GM19099 (cell line): Measurements from ENCODE around the gene SORBS2.

Experiments used
- POLR2A ChIP-seq: IDR thresholded peaks from 3 replicates; pipeline ENCODE4 v1.6.1; 2011; ENCODE audit warnings: low read depth; ENCODE audit not compliant: insufficient read length; ENCODE audit errors: extremely low read depth

Gene SORBS2

GRCh38 chr4:185679523-185679922 lies 132.5 kb downstream of the SORBS2 start:
- TF ChIP-seq POLR2A: no peak

DNA sequence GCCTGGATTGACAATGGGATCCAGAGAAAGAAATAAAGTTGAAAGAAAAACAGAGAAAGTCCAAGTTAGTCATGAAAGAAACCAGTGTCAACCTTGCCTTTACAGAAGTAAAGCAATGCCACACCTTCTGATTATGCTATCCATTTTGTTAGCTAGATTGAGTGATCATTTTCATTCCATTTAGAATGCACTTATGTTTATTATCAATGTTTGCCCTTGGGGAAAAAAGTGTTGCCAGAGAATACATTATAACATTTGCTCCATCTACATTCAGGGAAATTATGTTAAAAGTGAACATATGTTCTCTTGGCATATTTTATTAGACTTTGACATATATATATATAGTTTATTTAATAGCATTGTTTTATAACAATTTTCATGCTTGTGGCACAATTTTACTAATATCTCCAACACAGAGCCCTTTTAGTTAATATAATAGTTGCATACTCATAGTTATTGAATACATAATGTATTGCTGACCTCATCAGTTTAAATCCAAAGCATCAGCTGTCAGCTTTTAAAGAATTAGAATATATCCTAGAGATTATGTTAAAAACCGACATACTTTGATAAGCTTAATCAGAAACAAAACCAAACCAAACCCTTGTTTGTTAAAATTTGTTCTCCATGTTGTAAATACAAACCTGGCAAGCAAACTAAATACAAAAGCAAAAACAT lies 134.2 kb downstream of the SORBS2 start:
- TF ChIP-seq POLR2A: no peak

DNA sequence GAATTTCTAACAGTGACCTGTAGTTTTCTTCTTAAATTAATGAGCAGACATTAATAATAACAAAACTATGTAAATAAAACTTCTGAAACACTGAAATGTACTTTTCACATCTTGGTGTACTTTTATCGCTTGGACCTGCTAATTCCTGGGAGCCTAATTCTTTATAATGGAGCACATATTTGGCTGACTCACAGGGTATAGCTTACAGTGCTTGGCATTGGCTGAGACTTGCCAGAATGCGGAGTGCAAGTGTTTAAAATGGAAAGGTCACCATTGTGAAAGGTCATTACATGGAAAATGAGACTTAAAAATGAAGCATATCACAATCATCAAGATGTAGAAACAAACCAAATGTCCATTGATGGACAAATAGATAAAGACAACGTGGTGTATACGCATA lies 139.4 kb downstream of the SORBS2 start:
- no peak for TF ChIP-seq POLR2A

- no peak for TF ChIP-seq POLR2A
Measured at GRCh38 chr4:185672151-185672550, 139.8 kb downstream of the SORBS2 start.

DNA sequence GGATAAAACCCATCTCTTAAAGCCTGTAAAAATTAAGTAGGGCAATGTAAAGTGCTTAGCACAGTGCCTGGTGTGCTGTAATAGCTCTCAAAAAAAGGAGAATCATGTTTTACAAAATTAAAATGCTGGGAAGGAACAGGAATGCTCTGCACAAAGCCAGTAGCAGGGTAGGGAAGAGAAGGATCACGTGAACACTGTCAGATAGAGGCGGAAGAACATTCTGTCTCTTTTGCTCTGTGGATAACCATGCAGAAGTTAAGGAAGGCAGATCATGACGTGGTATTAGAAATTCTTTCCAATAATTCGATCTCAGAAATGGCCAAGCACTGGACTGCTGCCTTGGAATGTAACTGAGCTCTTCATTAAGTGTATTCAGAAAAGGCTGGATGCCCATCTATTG lies 140.5 kb downstream of the SORBS2 start:
- no peak for TF ChIP-seq POLR2A

DNA sequence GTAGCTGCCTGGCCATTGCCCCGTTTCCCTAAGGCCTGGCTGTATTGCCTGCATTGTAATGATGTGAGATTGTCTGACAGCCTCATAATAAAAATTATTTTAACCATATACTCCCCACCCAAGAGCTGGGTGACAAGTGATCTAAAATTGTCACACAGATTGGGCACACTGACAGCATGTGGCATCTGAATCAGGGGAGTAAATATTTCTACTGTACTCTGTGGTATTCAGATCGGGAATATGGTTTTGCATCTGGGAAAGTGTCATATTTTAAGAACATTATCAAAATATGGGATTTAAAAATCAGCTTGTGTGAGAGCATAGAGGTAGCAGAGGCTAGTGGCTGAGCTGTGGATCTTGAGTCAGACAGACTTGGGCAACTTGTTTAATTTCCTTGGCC lies 140.9 kb downstream of the SORBS2 start:
- TF ChIP-seq POLR2A: no peak

- no peak for TF ChIP-seq POLR2A
Measured at GRCh38 chr4:185669288-185669687, 142.7 kb downstream of the SORBS2 start.

DNA sequence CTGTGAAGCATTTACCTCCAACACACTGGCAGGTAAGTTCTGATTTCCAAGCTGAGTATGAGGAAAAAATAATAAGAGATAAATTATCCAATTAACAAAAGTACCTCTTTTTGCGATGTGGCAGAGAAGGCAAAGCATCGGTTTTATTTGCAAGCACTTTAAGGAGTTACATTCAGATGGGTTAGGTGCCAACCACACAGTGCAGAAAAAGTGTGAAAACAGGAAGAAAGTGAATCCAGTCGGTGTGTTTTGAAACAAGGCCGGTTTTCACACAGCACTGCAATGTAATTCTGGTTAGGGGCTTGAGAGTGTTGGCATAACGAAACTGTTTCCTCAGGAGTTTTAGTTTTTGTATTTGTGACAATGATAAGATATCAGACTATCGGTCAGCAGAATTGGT lies 145.8 kb downstream of the SORBS2 start:
- no peak for TF ChIP-seq POLR2A

DNA sequence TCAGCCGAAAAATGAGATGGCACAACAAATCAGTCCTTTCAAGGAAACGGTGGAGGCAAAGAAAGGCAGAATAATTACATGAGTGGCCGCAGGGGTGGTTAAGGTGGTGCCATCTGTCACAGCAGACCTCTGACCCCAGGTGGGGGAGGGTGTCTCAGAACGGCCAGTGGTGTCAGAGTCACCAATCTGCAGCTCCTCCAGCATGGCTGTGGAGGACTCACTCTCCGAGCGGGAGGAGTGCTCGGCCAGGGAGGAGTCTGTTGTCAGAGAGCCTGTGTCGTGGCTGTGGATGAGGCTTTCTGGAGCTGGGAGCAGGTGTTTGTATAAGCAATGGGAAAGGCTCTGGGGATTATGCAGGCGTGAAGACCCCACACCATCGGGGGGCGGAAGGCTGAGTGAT lies 146.3 kb downstream of the SORBS2 start:
- TF ChIP-seq POLR2A: no peak

- no peak for TF ChIP-seq POLR2A
Measured at GRCh38 chr4:185664481-185664880, 147.5 kb downstream of the SORBS2 start.

- TF ChIP-seq POLR2A: no peak
Measured at GRCh38 chr4:185662030-185662778, 149.8 kb downstream of the SORBS2 start.

DNA sequence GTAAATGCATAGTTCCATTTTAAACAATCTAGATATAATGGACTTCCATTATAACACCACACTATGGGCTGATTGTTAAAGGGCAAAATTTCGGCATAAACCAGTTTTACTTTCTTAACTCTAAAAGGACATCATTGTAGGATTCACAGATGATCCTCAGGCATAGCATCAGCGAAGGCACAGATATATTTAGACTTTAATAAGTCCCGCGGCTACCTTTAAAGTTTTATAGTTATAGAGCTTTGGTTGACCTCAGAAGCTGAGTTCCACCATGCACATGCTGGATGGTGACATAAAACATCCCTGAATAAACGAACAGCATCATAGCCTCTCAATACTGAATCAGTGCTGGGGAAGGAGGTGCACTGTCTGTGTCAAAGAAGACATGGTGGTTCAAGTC lies 151.7 kb downstream of the SORBS2 start:
- TF ChIP-seq POLR2A: no peak

DNA sequence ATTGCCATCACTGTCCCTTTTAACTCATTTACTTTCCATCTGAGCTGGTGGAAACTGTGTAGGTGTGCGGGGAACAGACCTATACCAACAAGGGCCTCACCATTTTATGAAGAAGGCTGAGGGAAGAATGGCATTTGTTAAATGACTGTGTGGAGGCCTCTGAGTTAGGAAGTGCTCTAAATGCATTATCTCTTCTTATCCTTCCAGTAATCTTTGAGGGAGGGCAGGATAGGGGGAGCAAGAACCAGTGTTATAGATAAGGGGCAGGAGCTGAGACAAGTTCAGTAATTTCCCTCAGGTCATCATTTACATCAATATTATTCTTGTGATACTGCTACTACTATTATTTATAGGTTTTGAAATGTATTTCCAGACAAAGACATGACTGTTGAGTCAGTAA lies 154.3 kb downstream of the SORBS2 start:
- TF ChIP-seq POLR2A: no peak

DNA sequence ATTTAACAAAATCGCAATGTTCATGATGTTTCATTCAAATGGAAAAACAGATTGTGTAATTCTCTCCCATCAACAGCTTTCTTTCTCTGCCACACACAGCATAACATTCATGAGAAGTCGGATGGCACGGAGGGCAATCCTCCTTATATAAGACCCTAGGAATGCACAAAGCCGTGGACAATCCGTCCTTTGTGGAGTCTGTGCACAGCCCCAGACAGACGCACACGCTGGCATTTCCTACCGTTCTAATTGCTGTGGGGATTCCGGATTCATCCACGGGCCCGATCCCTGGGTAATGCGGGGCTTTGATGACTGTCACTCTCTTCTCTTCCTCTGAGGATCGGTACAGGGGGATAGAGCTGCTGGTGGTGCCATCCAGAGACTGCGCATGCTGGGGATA lies 154.8 kb downstream of the SORBS2 start:
- no peak for TF ChIP-seq POLR2A

DNA sequence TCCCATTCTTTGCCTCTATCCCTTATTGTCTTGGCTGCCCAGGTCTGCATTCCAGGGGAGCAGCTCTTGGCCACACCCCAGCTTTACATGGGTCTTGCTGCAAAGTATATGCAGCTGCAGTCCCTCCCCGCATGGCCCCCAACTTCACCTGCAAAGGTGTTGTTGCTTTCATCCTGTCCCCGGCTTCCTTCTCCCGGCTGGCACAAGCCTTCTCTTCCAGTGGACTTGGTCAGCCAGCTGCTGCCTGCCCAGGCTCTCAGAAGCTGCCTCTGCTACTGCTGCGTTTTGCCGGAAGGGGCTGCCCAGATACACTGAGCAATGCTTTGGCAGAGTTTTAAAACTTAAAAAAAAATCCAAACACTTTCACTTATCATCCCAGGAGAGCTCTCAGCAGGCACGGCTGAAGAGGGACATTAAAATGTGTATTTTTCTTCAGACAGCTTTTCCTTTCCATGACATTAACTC lies 155.5 kb downstream of the SORBS2 start:
- TF ChIP-seq POLR2A: no peak

GRCh38 chr4:185654965-185655554 lies 156.9 kb downstream of the SORBS2 start:
- TF ChIP-seq POLR2A: no peak
